Fibroblast of skin of left quadriceps (primary cell): ENCODE data around the gene MYO6.

Source experiments
- DNase-seq, 2 experiments: peaks; one replicate each; pipeline ENCODE4 v3.0.0-alpha.2; 2013; ENCODE audit warnings: low read depth in 2 of 2

The MYO6 gene

DNA sequence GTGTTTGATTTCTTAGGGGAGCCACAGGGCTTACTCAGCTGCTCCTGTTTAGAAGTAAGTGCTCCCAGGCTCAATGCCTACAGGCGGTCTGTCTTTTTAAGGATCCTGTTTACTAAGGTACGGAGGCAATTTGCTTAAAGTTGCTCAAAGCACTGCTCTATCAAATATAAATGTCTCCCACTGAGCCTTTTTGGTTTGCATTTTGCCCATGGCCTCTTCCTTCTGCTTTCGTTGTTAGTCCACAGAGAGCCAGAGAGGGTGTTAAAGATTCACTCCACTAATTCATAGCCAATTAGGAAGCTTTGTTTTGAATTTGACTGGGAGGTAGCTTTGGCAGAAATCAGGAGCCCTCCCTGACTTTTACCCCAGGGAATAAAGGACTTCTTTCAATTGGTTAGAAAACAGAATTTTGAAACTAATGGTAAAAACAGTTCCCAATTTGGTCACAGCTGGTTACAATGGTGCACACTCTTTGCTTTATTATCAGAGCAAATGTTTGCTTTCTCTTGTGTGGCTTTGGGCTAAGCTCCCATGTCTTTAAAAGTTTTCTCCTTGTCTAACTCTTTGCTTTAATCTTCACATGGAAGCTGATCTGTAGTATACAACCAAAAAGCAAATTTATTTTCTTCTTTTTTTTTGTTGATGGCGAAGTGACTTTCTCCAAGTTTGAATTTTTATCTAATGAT, 197.2 kb downstream of the MYO6 start:
- no peak for DNase-seq

DNA sequence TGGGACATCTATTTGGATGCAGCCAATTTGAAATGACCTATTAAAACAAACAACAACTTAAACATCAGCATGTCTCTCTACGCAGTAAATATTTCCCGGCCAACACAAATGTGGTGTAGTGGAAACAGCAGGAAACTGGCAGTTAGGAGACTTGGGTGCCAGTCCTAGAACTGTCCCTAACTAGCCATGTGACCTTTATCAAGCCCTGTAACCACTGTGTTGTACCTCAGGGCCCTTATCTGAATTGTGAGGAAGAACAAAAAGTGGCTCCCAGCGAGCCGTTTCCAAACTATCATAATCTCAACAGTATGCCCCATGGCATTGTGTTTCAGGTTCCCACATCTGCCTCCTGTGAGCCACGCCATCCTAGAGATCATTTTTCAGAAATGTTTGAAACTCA, 198.9 kb downstream of the MYO6 start:
- no peak for DNase-seq

DNA sequence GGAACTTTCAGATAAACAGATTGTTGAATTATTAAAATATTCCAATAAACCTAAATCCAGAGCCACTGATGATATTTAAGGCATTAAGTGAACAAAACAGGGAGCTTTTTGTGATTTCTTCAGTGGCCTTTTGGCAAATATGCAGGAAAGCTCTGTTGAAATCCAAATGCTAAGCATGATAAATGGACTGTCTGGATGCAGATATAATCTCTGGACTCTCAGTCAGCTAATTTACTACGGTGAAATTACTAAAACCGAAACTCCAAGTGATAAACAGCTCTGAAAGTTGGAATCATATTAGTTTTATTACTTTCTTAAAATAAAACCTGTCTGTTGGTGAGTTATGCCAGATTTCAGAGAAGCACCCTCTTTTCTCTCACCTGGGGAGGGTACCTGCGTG, 203.1 kb downstream of the MYO6 start:
- no peak for DNase-seq

DNA sequence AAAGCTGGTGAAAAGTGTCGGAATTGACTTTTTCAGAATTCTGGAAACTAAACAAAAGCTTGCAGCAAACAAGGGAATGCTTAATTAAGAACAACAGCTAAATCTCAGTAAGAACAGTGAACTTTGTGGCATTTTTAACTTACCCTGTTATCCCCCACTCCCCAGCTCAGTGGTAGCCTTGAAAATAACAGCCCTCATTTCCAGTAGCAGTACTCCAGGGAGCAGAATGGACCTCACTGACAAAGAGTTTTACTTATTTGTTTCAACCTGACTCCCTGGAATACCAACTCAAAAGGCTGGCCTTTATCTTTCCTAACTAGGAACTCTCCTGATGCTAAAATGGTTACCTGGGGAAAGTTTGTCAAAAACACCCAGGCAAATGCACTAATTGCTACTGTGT, 214.5 kb downstream of the MYO6 start:
- no peak for DNase-seq

DNA sequence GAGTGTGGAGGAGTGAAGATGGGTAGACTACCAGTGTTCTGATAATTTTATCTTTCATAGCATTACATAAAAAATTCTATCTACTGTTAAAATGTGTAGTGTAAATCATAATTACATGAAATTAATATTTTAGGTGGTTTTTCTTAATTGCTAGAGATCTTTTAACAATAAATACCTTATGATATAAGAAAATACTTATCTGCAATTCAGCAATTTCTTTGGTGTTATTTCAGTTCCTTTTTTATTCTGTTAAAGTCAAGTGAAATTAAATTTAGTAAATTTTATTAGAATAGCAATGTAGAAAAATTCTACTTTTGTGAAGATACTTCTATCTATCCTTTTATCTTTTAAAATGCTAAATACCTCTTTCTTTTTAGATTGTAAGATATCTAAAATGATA, 219.1 kb downstream of the MYO6 start:
- no peak for DNase-seq
